Putamen (tissue), 1 donor: ENCODE measurements around the gene GPR132.
"Not testable (repeated sequence)": the region's sequence is repeated elsewhere in the genome, so short reads cannot be mapped to it uniquely, and the experiment has no call there.

Experiments
- DNase-seq: peaks from one replicate; pipeline ENCODE4 v3.0.0-alpha.2; 2016; ENCODE audit warnings: low spot score

Gene GPR132

DNA sequence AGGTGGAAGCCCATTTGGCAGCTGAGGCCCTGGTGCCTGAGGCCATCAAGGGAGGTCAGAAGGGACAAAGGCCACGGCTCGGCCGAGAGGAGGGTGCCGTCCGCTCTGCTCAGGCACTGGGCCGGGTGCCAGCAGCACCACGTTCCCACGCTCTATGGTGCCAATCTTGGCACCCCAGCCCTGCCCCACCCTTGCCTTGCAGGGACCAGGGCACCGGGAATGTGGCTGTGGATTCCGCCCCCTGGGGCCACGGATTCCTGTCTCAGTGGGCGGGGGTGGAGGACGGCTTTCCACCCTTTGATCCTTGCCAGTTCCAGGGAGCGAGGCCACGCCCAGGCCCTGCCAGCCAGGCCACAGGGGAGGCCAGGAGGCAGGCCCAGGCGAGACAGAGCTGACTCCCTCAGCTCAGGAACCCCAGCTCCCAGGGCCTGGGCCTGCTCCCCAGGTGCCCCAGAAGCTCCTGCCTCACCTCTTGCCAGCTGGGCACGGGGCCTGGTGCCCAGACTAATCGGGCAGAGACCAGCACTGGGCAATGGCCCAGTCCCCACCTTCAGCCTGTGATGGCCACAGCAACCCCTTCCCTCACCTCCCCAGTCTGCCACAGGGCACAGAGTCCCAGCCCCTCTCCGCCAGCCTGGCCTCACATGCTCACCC, 26.4 kb upstream of the GPR132 start:
- DNase-seq = no peak

DNA sequence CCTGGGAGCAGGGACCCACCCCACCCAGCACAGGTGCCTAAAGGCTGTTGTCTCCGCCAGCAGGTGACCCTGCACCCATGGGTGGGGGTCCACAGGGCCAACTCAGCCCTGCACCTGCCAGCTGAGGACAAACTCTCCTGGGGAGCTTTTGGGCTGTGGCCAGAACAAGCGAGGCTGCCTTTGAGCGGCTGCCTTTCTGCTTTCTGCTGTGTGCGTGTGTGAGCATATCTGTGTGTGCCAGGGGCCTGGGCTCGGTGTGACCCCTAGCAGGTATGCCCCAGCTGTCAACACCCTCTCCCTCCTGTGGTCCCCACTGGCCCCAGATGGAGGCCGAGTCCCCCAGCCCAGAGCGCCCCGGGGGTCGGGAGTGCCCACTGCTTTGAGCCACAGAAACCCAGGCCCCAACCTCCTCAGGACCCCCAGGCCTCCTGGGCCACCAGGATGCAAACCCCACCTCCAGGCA, 25.9 kb upstream of the GPR132 start:
- no peak for DNase-seq

DNA sequence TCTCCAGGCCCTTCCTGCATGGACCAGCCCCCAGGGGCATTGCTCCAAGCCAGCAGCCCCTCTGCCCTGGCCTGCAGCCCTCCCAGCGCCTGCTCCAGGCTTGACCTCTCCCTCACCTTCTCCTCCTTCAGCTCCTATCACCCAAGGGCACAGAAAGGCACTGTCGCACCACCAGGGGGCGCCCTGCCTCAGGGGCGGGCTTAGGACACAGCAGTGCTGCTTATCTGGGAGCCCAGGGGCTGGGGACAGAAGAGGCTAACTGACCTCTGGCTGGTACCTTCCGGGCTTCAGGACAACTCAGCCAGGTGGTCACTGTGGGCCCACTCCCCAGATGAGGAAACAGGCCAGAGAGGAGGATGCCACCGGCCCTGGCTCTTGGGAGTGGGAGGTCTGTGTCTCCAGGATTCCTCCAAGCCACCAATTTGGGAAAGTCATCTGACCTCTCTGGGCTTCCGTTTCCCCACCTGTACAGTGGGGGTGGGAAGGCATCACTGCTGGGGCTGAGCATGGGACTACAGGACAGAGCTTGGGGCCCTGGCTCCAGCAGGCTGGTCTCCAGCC, 25.3 kb upstream of the GPR132 start:
- DNase-seq = peak; percentile 59

DNA sequence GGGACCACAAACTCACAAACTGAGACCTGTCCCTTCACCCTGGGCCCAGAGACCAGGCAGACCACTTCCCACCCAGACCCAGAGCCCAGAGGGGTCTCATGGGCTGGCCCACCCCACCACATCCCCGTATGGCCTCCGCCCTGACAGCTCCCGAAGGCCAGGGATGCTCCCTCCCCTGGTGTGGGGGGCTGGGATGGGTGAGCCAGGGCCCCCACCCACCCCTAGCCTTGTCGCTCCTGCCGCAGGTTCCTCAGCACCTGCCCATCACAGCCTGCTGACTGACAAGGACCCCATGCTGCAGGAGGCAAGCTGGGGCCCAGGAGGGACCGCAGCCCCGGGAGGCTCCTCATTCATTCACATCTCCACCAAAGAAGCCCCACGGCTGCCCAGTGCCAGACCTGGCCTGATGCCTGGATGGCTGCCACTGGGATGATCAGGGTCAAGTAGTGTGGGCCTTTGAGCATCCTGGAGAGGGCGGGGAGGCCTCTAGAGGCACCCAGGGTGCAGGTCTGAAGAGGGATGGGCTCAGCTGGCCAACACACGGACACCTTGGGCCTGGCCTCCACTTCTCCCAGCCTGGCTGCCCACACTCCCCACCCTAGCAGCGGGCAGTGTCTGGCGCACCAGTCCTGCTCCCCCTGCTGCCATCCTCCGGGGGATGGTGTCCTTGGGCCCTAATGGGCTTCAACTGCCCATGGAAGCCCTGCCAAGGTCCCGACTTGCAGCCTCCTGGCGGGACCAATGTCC, 24.7 kb upstream of the GPR132 start:
- DNase-seq = no peak

DNA sequence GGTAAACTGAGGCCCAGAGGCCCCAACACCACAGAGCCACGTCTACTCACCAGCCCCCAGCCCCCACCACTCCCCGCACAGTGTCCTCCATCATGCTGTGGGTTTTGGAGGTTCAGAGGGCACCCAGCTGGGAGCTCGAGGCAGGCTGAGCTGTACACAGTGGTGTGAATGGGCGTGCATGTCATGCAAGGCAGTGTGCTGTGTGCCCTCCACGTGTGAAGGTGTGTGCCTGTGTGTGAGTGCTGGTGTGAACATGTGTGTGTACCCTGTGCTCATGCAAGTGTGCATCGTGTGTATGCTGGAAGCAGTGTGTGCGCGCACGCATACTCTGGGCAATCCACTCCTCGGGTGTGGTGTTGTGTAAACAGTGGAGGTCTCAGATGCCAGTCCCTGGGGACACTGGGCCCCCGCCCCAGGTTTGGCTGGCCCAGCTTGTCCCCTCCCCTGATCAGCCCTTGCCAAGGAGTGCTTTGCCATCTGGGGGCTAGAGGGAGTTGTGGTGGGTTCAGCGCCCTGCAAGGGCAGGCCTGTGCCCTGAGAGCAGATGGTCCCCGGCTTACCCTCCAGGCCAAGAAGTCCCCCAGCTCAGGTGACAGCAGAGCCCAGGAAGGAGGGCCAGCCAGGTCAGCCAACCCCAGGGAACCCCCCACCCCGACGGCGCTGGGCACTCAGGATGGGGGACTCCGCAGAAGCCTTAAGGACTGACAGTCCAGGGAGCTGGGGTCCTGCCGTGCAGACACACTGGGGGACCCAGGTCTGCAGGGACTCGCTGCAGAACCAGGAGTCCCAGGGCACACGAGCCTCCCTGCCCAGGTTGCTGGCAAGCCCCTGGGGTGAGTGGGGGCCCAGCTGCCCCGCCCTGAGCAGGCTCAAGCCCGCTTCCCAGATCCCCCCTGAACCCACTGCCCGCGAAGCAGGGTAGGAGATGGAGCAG, 23.8 kb upstream of the GPR132 start:
- no peak for DNase-seq

DNA sequence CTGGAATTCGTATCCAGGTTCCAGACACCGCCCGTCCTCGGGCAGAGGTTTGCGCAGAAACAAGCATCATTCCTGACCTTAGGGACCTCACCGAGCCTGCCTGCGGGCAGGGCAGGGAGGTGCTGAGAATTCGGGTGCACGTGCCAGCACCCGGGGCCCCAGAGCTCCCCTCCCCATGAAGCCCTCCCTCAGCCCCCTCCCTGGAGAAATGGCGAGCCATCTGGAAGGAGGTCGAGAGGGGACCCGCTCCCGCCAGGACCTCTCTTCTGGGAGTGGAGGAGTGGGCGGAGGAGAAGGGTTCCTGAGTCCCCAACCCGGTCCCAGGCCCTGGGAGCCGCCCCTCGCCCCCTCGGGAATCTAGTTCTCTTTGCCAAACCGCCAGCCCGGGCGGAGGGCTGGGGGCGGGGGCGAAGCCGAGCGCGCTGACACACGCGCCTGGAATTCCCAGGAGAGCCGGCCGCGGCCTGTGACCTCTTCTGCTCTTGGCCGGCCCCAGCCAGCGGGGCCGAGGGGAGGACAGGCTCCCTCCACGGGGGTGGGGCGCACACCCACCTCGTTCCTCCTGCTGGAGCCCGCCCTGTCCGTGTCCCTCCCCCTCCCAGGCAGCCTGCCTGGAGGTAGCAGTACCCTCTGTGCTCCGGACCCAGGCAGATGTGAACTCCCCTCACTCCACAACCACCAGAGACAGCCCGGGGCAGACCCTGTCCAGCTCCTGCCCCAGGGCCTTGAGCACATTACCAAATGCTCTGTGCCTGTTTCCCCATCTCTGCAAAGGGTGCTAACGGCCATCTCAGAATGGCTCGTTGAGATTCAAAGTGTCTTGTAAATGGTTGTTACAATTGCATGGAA, 23.0 kb upstream of the GPR132 start:
- no peak for DNase-seq

DNA sequence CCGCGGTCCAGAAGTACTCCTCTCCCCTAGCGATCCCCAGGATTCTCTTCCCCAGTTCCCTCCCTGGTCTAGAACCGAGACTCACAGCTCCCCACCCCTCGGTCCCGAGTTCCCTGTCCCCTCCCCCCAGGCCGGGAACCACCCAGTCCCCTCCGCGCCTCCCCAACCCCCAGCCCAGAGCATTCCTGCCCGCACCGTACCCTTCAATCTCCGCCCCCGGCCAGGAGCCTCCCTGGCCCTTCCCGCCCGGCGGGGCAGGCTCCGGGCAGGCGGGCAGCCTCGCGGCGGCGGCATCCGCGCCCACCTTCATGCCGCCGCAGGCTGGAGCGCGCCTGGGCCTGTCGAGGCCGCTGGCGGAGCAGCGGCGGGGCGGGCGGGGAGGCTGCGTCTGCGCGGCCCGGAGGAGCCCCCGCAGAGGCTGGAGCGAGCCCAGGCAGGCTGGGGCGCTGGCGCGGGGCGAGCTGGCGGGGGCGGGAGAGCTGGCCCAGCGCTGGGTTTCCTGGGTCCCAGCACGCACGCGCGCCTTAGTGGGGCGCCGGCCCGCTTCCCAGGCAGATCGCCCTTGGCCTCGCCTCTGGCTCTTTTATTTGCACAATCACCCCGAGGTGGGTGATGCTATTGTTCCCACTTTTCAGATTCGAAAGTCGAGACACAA, 22.2 kb upstream of the GPR132 start:
- no peak for DNase-seq

DNA sequence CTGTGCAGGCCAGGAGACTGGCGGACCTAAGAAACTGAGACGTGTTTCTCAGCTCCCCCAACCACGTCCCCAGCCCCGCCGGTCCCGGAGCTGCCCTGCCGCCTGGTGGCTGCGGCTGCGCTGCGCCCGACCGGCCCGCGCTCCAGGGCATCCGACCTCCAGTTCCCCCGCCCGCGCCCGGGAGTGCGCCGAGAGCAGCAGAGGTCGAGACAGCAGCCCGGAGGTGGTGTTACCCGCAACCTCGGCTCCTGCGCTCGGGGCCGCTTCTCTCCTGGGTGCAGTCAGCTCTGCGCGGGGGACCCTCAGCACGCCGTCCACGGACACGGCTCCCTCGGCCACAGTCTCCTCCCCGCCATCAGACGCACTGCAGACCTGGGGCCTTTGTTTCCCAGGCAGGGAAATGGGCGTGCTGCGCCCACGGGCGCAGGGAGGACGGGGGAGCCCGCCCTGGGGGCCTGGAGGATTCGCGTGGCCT, 21.6 kb upstream of the GPR132 start:
- DNase-seq = no peak

DNA sequence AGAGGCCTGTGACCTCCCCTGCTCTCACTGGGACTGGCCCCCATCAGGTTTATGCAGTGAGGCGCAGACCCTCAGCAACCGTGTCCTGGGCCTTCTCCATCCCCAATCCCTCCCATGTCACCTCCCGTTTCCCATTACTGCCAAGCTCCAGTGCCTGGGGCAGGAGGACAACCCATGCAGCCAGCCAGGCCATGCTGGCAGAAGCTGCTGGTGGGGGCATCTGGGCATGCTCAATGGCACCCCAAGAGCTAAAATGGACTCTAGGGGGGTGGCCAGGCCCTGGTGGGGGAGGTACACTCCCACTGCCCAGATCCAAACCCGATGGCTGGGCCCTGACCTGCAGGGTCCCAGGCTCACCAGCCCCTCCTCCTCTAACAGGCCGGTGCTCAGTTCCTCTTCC, 20.5 kb upstream of the GPR132 start:
- DNase-seq = no peak

DNA sequence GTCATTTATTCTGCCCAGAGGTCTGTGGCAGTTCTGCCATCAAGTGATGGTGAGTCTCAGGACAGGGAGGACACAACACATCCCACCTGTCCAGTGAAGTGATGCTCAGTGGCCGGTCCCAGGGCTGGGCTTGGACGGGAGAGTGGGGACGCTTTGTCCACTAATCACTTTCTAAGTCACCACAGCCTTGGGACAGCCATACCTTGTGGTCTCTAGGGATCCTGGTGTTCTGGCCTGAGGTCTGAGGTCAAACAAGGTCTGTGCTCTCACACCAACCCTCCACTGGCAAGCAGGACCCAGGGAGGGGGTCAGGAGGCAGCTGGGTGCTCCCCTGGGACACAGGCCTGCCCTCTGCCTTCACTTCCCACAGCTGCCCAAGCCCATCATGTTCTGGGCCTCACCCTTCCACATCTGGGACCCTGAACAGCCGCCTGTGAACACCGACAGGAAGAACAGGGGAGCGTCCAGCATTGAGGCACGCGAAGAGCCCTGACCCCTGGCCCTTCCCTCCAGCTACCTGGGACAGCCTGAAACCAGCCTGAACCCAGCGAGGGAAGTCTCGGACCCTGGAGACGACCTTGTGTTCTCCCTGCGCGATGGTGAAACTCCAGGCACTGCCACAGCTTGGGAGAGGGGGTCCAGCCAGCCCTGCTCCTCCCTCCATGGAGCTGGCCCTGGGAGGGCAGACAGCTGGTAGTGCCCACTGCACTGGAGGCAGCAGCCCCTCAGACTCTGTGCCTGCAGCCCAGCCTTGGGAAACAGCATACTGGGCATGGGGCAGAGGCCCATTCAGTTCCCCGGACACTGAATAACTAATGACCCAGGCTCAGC, 19.7 kb upstream of the GPR132 start:
- DNase-seq = no peak

DNA sequence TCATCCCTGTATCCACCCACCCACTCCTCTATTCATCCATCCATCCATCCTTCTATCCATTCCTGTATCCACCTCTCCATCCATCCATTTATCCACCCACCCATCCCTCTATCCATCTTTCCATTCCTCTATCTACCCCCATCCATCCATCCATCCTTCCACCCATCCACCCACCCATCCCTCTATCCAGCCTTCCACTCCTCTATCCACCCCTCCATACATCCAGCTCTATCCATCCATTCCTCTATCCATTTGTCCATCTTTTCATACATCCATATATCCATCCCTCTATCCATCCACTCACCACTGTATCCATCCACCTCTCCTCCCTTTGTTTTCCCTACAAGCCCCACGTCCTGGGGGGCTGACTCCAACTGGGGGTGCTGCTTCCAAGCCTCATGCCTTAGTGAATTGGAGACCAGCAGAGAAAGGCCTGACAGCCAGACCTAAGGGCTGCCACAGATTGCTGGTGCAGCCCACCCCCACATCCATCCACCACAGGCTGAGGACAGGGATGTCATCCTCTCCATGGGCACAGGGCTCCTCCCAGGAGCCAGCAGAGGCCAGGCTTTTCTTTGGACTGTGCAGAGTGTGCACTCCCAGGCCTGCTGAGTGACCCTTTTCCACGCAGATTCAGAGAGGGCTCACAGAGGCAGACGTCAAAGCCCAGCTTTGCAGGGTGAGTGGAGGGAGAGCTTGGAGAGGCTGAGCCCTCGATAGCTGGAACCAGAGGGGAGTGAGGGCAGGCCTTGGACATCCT, 18.9 kb upstream of the GPR132 start:
- DNase-seq = no peak

DNA sequence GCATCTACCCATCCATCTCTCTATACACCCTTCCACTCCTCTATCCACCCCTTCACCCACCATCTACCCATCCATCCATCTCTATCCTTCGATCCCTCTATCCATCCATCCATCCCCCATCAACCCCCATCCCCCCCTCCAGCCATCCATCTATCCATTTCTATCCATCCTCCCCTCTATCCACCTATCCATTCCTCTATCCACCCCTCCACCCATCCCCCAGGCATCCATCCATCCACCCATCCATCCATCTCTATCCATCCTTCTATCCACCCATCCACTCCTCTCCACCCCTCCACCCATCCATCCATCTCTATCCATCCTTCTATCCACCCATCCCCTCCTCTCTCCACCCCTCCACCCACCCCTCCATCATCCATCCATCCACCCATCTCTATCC, 17.5 kb upstream of the GPR132 start:
- no peak for DNase-seq

DNA sequence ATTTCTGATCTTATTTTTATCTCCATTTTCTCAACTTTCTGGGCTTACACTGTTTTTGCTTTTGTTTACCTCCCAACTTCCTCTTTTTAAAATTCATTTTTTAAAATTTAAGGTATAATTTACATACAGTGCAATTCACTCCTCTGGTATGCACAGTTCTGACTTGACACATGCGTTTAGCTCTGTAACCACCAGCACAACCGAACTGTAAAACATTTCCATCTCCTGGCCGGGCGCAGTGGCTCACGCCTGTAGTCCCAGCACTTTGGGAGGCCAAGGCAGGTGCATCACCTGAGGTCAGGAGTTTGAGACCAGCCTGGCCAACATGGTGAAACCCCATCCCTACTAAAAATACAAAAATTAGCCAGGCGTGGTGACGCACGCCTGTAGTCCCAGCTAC, 16.2 kb upstream of the GPR132 start:
- DNase-seq = not testable (repeated sequence)

DNA sequence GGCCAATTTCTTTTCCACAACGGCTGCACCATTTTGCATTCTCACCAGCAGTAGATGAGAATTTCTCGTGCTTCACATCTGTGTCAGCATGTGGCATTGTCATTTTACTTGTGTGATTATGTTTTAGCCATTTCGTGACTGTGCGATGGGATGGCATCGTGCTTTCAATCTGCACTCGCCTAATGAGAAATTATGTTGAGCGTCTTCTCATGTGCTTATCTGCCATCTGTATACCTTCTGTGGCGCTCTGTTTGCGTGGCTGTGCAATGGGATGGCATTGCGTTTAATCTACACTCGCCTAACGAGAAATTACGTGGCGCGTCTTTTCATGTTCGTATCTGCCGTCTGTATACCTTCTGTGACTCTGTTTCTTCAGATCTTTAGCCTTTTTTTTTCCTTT, 14.9 kb upstream of the GPR132 start:
- no peak for DNase-seq

DNA sequence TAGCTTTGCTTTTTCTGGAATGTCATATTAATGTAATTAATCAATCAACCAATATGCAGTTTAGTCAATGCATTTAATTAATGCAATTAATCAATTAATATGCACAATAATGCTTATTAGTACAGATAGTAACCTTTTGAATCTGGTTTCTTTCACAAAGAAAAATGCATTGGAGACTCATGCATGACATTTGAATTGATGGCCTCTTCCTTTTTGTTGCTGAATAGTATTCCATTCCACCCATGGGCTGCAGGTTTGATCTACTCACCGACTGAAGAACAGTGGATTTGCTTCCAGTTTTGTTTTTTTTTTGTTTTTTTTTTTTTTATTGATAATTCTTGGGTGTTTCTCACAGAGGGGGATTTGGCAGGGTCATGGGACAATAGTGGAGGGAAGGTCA, 13.1 kb upstream of the GPR132 start:
- DNase-seq = no peak

DNA sequence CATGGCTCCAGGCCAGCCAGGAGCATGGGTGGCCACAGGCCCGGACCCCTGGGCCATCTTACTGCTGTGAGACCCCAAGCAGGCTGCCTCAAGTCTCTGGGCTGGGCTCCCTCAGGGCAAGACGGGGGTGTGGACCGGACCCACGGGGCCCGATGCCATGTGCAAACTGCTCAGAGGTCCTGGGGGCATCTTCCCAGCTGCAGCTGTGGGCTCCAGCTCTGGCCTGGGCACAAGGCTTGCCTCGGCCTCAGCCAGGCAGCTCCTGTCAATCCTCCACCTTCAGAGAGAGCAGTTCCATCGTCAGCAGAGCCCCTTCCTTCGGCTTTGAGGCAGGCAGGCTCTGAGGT, 12.4 kb upstream of the GPR132 start:
- DNase-seq = no peak

DNA sequence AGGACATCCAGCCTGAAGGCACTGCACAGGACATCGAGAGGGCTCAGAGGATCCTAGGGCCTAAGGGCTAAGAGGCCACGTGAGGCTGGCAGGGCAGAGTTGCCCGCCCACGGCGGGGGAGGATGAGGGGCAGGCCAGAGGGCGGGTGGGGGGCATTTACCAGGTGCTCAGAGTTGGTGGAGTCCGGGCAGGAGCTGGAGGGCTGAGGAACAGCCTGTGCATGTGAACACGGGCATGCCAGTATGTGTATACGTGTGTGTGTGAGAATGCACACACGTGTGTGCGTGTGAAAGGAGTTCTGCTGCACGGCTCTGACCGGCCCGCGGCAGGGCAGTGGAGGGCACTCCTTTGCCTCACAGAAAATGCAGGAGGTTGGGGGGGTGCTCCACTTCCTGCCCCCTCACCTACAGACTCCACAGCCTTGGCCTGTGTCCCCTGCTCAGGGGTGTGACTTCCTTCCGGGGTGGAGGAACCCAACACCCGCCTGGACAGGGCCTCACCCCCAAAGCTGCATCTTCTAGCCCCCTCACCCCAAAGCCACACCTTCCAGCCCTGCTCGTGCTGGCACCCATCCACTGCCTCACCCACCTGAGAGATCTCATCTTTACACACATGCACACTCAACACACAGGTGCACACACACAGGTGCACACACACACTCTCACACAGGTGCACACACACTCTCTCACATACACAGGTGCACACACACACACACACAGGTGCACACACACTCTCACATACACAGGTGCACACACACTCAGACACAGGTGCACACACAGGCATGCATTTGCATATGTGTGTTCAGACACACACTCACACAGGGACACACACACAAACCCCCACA, 11.8 kb upstream of the GPR132 start:
- DNase-seq = no peak

DNA sequence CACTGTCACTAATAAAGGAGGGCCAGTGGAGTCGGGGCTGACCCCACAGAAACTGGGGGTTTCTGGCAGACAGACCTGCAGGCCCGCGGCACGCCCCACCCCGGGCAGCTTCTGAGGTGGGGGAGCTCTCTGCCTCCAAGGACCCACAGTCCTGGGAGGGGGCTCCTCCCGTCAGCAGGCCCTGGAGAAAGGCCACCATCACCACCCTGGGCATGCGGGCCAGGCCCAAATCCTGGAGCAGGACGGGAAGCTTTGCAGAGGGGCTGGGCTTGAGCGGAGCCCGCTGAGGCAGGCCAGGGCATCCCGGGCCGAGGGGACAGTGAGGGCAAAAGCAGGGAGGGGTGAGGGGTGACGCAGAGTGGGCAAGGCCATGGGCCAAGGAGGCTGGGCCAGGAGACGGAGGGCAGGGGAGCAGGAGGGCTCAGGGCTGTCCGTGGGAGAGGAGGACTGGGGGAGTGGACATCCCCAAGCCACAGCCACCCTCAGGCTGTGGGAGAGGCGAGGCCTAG, 11.1 kb upstream of the GPR132 start:
- no peak for DNase-seq
